Right renal pelvis (tissue), 4 donors: ENCODE data around the gene POLA1. TPM values are rescaled to one million over a fixed set of nuclear protein-coding genes. Genes with fewer than 3 reads are reported as not detected.
"Not testable (repeated sequence)": the region's sequence is repeated elsewhere in the genome, so short reads cannot be mapped to it uniquely, and the experiment has no call there.

Experiments
- DNase-seq, 4 donors: peaks; one replicate each; pipeline ENCODE4 v3.0.0-alpha.2; 2013; ENCODE audit warnings: low read depth in 4 of 4, low spot score in 3 of 4, missing footprints in 1 of 4
- polyA plus RNA-seq, 4 donors: library from polyadenylated mRNA; unstranded; fragments of 120-200 nt; gene quantifications; one replicate each; pipeline ENCODE4 v1.2.1, GENCODE V29; 2013; ENCODE audit not compliant: insufficient read length in 4 of 4

The POLA1 gene
- polyA plus RNA-seq, 4 donors = 15.4 to 18.9 (median 18.4) TPM

- no peak for DNase-seq
Measured at GRCh38 chrX:24862343-24862742, 168.6 kb downstream of the POLA1 start.

GRCh38 chrX:24863779-24864178 lies 170.1 kb downstream of the POLA1 start:
- not testable (repeated sequence) for DNase-seq

GRCh38 chrX:24870143-24870542 lies 176.4 kb downstream of the POLA1 start:
- no peak for DNase-seq

- no peak for DNase-seq
Measured at GRCh38 chrX:24874604-24875247, 181.0 kb downstream of the POLA1 start.

GRCh38 chrX:24876530-24877287 lies 183.0 kb downstream of the POLA1 start:
- no peak for DNase-seq

- no peak for DNase-seq
Measured at GRCh38 chrX:24877288-24877664, 183.6 kb downstream of the POLA1 start.

GRCh38 chrX:24877854-24878650 lies 184.3 kb downstream of the POLA1 start:
- no peak for DNase-seq

- no peak for DNase-seq
Measured at GRCh38 chrX:24879679-24880078, 186.0 kb downstream of the POLA1 start.

- no peak for DNase-seq
Measured at GRCh38 chrX:24886916-24887315, 193.2 kb downstream of the POLA1 start.

GRCh38 chrX:24890677-24891076 lies 197.0 kb downstream of the POLA1 start:
- no peak for DNase-seq

- DNase-seq = no peak
Measured at GRCh38 chrX:24899391-24899790, 205.7 kb downstream of the POLA1 start.

- no peak for DNase-seq
Measured at GRCh38 chrX:24900234-24900633, 206.5 kb downstream of the POLA1 start.

GRCh38 chrX:24902806-24903205 lies 209.1 kb downstream of the POLA1 start:
- DNase-seq = no peak

GRCh38 chrX:24918715-24919114 lies 225.0 kb downstream of the POLA1 start:
- no peak for DNase-seq

GRCh38 chrX:24920769-24921168 lies 227.1 kb downstream of the POLA1 start:
- DNase-seq = no peak

GRCh38 chrX:24925430-24925829 lies 231.7 kb downstream of the POLA1 start:
- DNase-seq = no peak

GRCh38 chrX:24927372-24927771 lies 233.7 kb downstream of the POLA1 start:
- no peak for DNase-seq

GRCh38 chrX:24928114-24928513 lies 234.4 kb downstream of the POLA1 start:
- no peak for DNase-seq

GRCh38 chrX:24934279-24934678 lies 240.6 kb downstream of the POLA1 start:
- no peak for DNase-seq

GRCh38 chrX:24945009-24945408 lies 251.3 kb downstream of the POLA1 start:
- DNase-seq = no peak

- no peak for DNase-seq
Measured at GRCh38 chrX:24946369-24946768, 252.7 kb downstream of the POLA1 start.

- no peak for DNase-seq
Measured at GRCh38 chrX:24954732-24955131, 261.0 kb downstream of the POLA1 start.
